GM12878 (cell line): ENCODE data around the gene GSG1L. TPM values are rescaled to one million over a fixed set of nuclear protein-coding genes. Genes with fewer than 3 reads are reported as not detected.

ENCODE experiments used
- ATAC-seq: fragments of 200-7000 bp; cut with Tn5 transposase; 3 replicates; pipeline ENCODE4 v1.9.1; 2020; ENCODE audit warnings: mild to moderate bottlenecking, moderate library complexity
- BruUV-seq: library from RNA; stranded (reverse); fragments of 400-500 nt; replicated peaks from 2 replicates; lab custom pipeline; 2021; lab: Mats Ljungman, UMichigan
- CTCF ChIA-PET: fragments of 300-600 bp; sonication (Branson Sonifier 250); formaldehyde crosslinking; extraction: SDS; loops from one replicate; lab custom pipeline; 2021; ENCODE audit warnings: inconsistent platforms; lab: Yijun Ruan, JAX
- POLR2A ChIA-PET: fragments of 350-600 bp; formaldehyde crosslinking; extraction: SDS; loops from one replicate; lab custom pipeline; 2021; ENCODE audit warnings: inconsistent platforms; lab: Charles Lee
- RAD21 ChIA-PET: fragments of 300-600 bp; sonication (Branson Sonifier 250); formaldehyde crosslinking; loops from one replicate; lab custom pipeline; 2023; ENCODE audit warnings: antibody characterized with exemption; ENCODE audit not compliant: unreplicated experiment; lab: Charles Lee
- SMC1A ChIA-PET: fragments of 300-600 bp; sonication (Branson Sonifier 250); formaldehyde crosslinking; loops from one replicate; lab custom pipeline; 2023; ENCODE audit not compliant: unreplicated experiment, uncharacterized antibody; lab: Charles Lee
- DNase-seq: peaks from one replicate; pipeline ENCODE4 v3.0.0-alpha.2; 2011; ENCODE audit warnings: low read depth, low spot score
- FAIRE-seq: peaks from 3 replicates; lab custom pipeline; 2011; peaks lifted over from hg19 to GRCh38; lab: Jason Lieb, UNC
- H2AFZ ChIP-seq: 2 replicates; pipeline ENCODE4 v1.6.0; 2011; ENCODE audit warnings: low read depth, low read length, control low read depth; ENCODE audit not compliant: control insufficient read depth
- H3K27ac ChIP-seq: 2 replicates; pipeline ENCODE4 v1.5.1; 2011; ENCODE audit warnings: control low read depth; ENCODE audit not compliant: control insufficient read depth, insufficient read depth
- H3K27me3 ChIP-seq, 2 experiments: replicated peaks in 1 of 2; 2 replicates each; pipeline versions ENCODE4 v1.6.0 to v1.6.1; 2011; ENCODE audit warnings: low read length in 1 of 2; ENCODE audit not compliant: control insufficient read depth in 2 of 2, insufficient read depth in 2 of 2
- H3K36me3 ChIP-seq, 2 experiments: 2 replicates each; pipeline ENCODE4 v1.5.1; 2011; ENCODE audit warnings: low read length in 1 of 2; ENCODE audit not compliant: control insufficient read depth in 2 of 2, insufficient read depth in 2 of 2
- H3K4me1 ChIP-seq: 2 replicates; pipeline ENCODE4 v1.6.1; 2011; ENCODE audit warnings: mild to moderate bottlenecking, low read length, moderate library complexity, mixed read lengths; ENCODE audit not compliant: control insufficient read depth, insufficient read depth
- H3K4me2 ChIP-seq: 2 replicates; pipeline ENCODE4 v1.6.0; 2011; ENCODE audit warnings: control low read depth; ENCODE audit not compliant: control insufficient read depth, insufficient read depth
- H3K4me3 ChIP-seq: fragments of 200-600 bp; sonication (generic); 2 replicates; pipeline ENCODE4 v1.5.1; 2016
- H3K79me2 ChIP-seq: 2 replicates; pipeline ENCODE4 v1.6.0; 2011; ENCODE audit warnings: low read length; ENCODE audit not compliant: control insufficient read depth, insufficient read depth
- H3K9ac ChIP-seq: 2 replicates; pipeline ENCODE4 v1.8.0; 2011; ENCODE audit warnings: low read length, control low read depth, mixed read lengths; ENCODE audit not compliant: control insufficient read depth, insufficient read depth
- H3K9me3 ChIP-seq: replicated peaks from 3 replicates; pipeline ENCODE4 v1.5.1; 2011; ENCODE audit warnings: mild to moderate bottlenecking, low read length; ENCODE audit not compliant: control insufficient read depth, insufficient read depth
- H4K20me1 ChIP-seq: 2 replicates; pipeline ENCODE4 v1.6.0; 2011; ENCODE audit not compliant: control insufficient read depth, insufficient read depth
- CHD4 ChIP-seq: fragments of 200-600 bp; sonication (generic); IDR thresholded peaks from 2 replicates; pipeline ENCODE4 v1.6.1; 2016; ENCODE audit warnings: mild to moderate bottlenecking
- EZH2 ChIP-seq: IDR thresholded peaks from 2 replicates; pipeline ENCODE4 v1.6.1; 2012; ENCODE audit warnings: low read depth, mild to moderate bottlenecking, control low read depth, inconsistent platforms, low read length, borderline replicate concordance; ENCODE audit not compliant: control insufficient read depth
- KAT2A ChIP-seq: conservative IDR thresholded peaks from 2 replicates; pipeline ENCODE4 v1.6.1; 2011; ENCODE audit warnings: low read depth, low read length; ENCODE audit not compliant: control insufficient read depth
- KDM1A ChIP-seq: fragments of 200-600 bp; sonication (generic); IDR thresholded peaks from 2 replicates; pipeline ENCODE4 v1.6.1; 2016; ENCODE audit warnings: borderline replicate concordance
- MTA2 ChIP-seq: fragments of 450-650 bp; IDR thresholded peaks from 2 replicates; pipeline ENCODE4 v1.6.1; 2016; ENCODE audit warnings: low read depth, mild to moderate bottlenecking, moderate library complexity
- MXI1 ChIP-seq: fragments of 150-350 bp; IDR thresholded peaks from 2 replicates; pipeline ENCODE4 v1.6.1; 2011; ENCODE audit warnings: low read depth, mild to moderate bottlenecking, inconsistent platforms, low read length, improper control_type of control experiment
- MYC ChIP-seq: IDR thresholded peaks from 2 replicates; pipeline ENCODE4 v1.6.1; 2011; ENCODE audit warnings: mild to moderate bottlenecking, low read length, moderate library complexity, inconsistent platforms; ENCODE audit not compliant: insufficient read depth, insufficient replicate concordance, insufficient read length, severe bottlenecking
- RBBP5 ChIP-seq: fragments of 200-600 bp; sonication (generic); conservative IDR thresholded peaks from 2 replicates; pipeline ENCODE4 v1.6.1; 2016
- SIN3A ChIP-seq: IDR thresholded peaks from 2 replicates; pipeline ENCODE4 v1.6.1; 2012; ENCODE audit warnings: low read depth, low read length, improper control_type of control experiment
- SMC3 ChIP-seq: IDR thresholded peaks from 2 replicates; pipeline ENCODE4 v1.6.1; 2011; ENCODE audit warnings: low read length, improper control_type of control experiment, borderline replicate concordance
- ZBED1 ChIP-seq: IDR thresholded peaks from 2 replicates; pipeline ENCODE4 v1.6.1; 2016; ENCODE audit warnings: borderline replicate concordance
- ZBTB33 ChIP-seq: fragments of 450-650 bp; IDR thresholded peaks from 2 replicates; pipeline ENCODE4 v1.6.1; 2017; ENCODE audit warnings: mild to moderate bottlenecking
- ZSCAN29 ChIP-seq: fragments of 450-650 bp; IDR thresholded peaks from 2 replicates; pipeline ENCODE4 v1.6.1; 2017; ENCODE audit warnings: mild to moderate bottlenecking, moderate library complexity
- WGBS: methylation state at CpG from one replicate; pipeline ENCODE4 v1.1.6; 2016; ENCODE audit warnings: low lambda C conversion rate; ENCODE audit not compliant: insufficient replicate concordance, insufficient coverage; ENCODE audit errors: missing lambda C conversion rate; 5-methylcytosine and 5-hydroxymethylcytosine counted together
- in situ Hi-C: fragments of 300-500 bp; cut with MboI; formaldehyde crosslinking; loops from 9 replicates; pipeline ENCODE4 v1.14.3; 2018; ENCODE audit warnings: mixed read lengths
- intact Hi-C: fragments of 100-400 bp; cut with micrococcal nuclease; formaldehyde crosslinking; loops from one replicate; pipeline ENCODE4 v1.14.2; 2022; ENCODE audit not compliant: unreplicated experiment
- polyA plus RNA-seq, 11 experiments: library from polyadenylated mRNA; depleted of rRNA in 4 of 11; unstranded in 6 of 11; stranded (reverse) in 5 of 11; fragments of >200 nt; fragmentation: Nextera tagmentation in 4 of 11; fragmentation: Illumina TruSeq in 1 of 11; extraction: Ambion mirVana in 4 of 11; extraction: Trizol in 1 of 11; gene quantifications; 1 replicate in 1 of 11; 2 replicates in 10 of 11; pipeline versions ENCODE4 v1.2.1 to v1.2.3, GENCODE V29; 2011 to 2016; ENCODE audit warnings: inconsistent platforms in 2 of 11, missing spikeins in 2 of 11, low read depth in 1 of 11
- total RNA-seq, 4 experiments: library from RNA; depleted of rRNA in 3 of 4; stranded (reverse); fragments of >200 nt in 3 of 4; fragmentation: Illumina TruSeq in 1 of 4; extraction: Trizol in 1 of 4; gene quantifications; 2 replicates each; pipeline versions ENCODE4 v1.2.1 to v1.2.3, GENCODE V29; 2013 to 2021
- TF ChIP-seq, protein P1 (sequence below): fragments of 450-650 bp; IDR thresholded peaks from 2 replicates; pipeline ENCODE4 v1.6.1; 2018; ENCODE audit warnings: borderline replicate concordance, mild to moderate bottlenecking; ENCODE audit not compliant: partially characterized antibody

GSG1L gene
- total and polyA plus RNA-seq, 10 of the 15 experiments (the other 5 are each of a cell fraction or from before 2014, with no cell fraction given): not detected

- SMC1A ChIA-PET: interaction anchor here (1.0 kb wide), 1 partner anchor 237 kb away, joined by 5 read pairs; no protein-coding TSS in a partner anchor
- Histone ChIP-seq H4K20me1 (no peaks in the 10 kb centered on the region), H3K4me3 (no peak overlapping the region), H3K4me2 (no peak overlapping the region), H2AFZ (no peak overlapping the region), H3K27me3 (no peaks in the 10 kb centered on the region), H3K9me3 (no peaks in the 10 kb centered on the region; the same call in 2 of the 3 replicates), H3K9ac (no peak overlapping the region), H3K79me2 (no peaks in the 10 kb centered on the region), H3K27ac (no peak overlapping the region), H3K36me3 (no peaks in the 10 kb centered on the region)
- no peak for FAIRE-seq
- no peak for DNase-seq
- no TSS peak for BruUV-seq
- POLR2A ChIA-PET: no interaction called here
- intact Hi-C loops: no loop called here
- RAD21 ChIA-PET: interaction anchor here (1.0 kb wide), 1 partner anchor 90 kb away, joined by 3 read pairs; no protein-coding TSS in a partner anchor
- no peak for ATAC-seq
- 33% methylated on average over 9 of the region's 9 CpGs for WGBS
- TF ChIP-seq MYC (no peak), SMC3 (no peak), ZBTB33 (no peak), ZBED1 (no peak), EZH2 (no peak), MXI1 (no peak), ZSCAN29 (no peak), KAT2A (no peak), KDM1A (no peak), RBBP5 (no peak), SIN3A (no peak), MTA2 (no peak), CHD4 (no peak)
- TF ChIP-seq, protein P1, sequence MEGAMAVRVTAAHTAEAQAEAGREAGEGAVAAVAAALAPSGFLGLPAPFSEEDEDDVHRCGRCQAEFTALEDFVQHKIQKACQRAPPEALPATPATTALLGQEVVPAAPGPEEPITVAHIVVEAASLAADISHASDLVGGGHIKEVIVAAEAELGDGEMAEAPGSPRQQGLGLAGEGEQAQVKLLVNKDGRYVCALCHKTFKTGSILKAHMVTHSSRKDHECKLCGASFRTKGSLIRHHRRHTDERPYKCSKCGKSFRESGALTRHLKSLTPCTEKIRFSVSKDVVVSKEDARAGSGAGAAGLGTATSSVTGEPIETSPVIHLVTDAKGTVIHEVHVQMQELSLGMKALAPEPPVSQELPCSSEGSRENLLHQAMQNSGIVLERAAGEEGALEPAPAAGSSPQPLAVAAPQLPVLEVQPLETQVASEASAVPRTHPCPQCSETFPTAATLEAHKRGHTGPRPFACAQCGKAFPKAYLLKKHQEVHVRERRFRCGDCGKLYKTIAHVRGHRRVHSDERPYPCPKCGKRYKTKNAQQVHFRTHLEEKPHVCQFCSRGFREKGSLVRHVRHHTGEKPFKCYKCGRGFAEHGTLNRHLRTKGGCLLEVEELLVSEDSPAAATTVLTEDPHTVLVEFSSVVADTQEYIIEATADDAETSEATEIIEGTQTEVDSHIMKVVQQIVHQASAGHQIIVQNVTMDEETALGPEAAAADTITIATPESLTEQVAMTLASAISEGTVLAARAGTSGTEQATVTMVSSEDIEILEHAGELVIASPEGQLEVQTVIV: no peak
- TF ChIP-seq, all 136 proteins: peak for 0
- CTCF ChIA-PET: interaction anchor here (0.9 kb wide), 1 partner anchor 10 kb away, joined by 4 read pairs; no protein-coding TSS in a partner anchor
- in situ Hi-C loops: no loop called here
- H3K4me1 ChIP-seq: no peaks in the 10 kb centered on the region
Measured at GRCh38 chr16:27980919-27981700, 82.4 kb downstream of the GSG1L start.
